GM19467 (cell line): Measurements from ENCODE around the gene GALR1.
"Not testable (repeated sequence)": the region's sequence is repeated elsewhere in the genome, so short reads cannot be mapped to it uniquely, and the experiment has no call there.

Source experiments
- ATAC-seq: cut with Tn5 transposase; IDR thresholded peaks from one replicate; pipeline ENCODE4 v1.9.1; 2021; ENCODE audit warnings: mild to moderate bottlenecking, moderate library complexity; ENCODE audit not compliant: unreplicated experiment

Gene GALR1

GRCh38 chr18:77250501-77250925, 865 bp downstream of the GALR1 start:
- ATAC-seq = no peak

GRCh38 chr18:77250926-77251729, 1.5 kb downstream of the GALR1 start:
- ATAC-seq = no peak

DNA sequence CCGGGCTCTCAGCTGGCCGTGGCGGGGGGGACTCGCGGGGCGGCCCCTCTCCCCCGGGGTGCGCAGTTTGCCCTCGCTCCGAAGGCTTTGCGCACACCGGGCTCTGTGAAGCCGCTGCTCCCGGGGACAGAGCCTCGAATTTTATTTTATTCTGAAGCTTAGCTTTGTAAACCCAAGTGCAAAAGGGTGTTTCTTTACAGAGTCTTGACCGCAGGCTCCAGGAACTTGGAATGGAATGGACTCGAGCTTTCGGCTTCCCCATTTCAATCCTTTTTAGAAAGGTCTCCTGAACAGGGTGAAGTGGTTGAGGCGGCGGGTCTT, 2.0 kb downstream of the GALR1 start:
- ATAC-seq = no peak

- no peak for ATAC-seq
Measured at GRCh38 chr18:77254711-77255405, 5.2 kb downstream of the GALR1 start.

DNA sequence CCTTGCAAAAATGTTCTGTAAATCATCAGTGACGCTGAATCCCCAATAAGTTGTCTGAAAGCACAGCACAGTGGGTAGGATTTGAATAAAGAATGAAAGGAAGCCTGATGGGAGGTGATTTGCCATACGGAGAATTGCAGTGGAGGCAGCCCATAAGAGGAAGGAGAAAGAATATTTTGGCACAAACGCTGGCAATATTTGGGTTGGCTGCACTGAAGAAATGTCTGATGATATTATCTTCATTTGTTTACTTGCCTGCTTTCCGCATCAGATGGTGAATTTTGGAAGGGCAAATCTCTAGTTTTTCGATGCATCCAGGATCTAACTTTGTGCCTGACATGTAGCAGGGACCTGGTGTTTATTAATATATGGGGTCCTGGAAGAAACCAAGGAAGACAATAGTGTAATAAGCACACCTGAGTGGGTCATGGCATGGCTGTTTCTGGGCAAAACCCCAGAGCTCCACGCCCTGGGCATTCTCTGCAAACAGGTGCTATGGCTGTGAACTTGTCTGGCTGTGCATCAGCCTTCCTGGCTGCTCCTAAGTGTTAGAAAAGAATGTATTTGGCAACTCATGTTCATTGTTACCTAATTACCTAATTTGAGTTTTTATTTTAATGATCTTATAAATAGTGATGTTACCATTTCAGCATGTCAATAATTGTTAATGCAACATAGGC, 5.9 kb downstream of the GALR1 start:
- ATAC-seq = no peak

DNA sequence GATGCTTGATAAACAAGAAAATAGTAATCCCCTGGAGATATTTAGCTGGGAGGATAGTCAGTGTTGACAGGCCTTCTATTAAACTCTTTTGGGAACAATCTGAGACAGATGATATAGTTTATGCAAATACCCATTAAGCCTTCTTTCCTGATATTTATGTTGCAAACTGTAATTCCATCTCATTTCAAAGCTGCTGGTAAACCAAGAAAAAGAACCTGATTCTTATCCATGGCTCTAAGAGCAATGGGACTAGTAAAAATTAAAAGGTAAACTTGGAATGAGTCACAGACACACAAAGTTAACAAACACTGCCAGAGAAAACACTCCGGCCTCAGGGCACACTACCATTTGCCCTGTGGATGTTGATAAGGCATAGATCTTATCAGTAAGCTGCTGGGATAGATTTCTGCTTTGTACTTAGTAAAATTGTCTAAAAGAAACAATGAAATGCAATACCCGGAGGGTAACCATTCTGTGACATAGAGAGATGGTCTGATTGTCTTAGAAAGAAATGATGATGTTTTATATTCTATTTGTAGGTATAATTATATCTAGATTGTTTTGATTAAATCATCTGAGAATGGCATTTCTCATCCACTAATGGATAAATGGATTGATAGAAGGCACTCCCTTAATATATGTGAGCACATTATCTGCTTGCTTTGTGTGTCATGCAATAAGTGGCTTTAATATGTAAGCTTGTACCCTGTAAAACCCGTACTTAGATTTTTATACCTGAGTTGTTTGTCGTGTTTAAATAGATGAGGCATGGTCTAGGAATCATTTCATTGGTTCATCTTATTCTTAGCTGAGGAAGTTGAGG, 13.2 kb downstream of the GALR1 start:
- no peak for ATAC-seq

DNA sequence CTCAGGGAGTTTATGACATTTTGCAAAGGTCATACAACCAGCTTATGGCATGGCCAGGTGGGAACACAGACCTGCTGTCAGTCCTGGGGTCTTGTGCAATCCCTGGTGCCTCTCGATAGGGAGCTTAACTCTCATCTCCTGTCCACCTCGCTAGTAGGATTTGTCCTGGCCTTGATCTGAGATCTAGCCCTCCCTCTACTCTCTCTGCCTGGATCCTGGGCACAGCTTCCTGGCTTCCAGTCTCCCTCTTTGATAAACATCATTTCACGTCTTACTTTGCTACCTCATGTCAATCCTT, 13.8 kb downstream of the GALR1 start:
- ATAC-seq = no peak

GRCh38 chr18:77267969-77268368, 18.3 kb downstream of the GALR1 start:
- ATAC-seq = no peak

DNA sequence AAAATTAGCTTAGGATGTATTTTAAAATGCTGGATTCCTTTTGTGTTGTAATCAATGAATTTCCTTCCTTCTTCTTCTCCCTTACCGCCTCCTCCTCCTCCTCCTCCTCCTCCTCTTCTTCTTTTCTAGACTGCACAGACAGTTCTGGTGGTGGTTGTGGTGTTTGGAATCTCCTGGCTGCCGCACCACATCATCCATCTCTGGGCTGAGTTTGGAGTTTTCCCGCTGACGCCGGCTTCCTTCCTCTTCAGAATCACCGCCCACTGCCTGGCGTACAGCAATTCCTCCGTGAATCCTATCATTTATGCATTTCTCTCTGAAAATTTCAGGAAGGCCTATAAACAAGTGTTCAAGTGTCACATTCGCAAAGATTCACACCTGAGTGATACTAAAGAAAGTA, 18.8 kb downstream of the GALR1 start:
- ATAC-seq = no peak

DNA sequence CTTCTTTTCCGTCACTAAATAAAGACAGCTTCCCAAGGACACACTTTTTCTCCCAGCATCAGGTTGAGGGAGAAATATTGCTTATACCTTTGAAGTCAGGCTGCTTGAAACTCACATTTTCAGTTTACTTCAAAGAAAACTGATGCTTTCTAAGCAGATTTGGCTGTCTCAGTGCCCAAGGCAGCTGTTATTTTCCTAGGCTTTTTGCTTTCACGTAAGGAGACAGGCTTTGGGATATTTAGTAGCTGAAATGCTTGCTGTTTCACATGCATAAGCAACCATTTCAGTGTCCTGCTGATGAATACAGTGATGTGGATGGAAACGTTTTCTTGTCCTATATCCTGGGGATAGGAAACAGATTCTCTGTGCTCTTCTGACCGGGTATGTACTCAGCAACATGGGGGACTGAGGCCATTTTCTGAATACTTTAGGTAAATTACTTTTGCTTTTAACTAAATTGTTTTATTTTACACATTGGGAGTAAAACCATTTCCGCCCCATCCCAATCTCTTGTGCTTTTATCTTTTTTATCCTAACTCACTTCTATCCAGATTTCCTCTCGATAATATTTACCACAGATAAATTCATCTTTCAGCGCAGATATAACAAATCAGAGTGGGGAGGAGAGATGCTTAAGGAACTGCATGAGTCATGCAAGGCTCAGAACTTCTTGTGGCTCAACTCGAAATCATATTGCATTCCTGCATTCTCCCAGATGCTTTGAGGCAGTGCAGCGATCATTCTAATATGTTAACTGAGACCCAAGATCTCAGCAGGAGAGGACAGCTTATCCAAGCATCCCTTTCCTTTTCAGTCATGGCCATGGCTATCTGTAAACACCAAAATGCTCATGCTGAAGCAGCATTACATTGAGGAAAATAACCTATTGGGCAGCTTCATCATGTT, 22.2 kb downstream of the GALR1 start:
- ATAC-seq = no peak

DNA sequence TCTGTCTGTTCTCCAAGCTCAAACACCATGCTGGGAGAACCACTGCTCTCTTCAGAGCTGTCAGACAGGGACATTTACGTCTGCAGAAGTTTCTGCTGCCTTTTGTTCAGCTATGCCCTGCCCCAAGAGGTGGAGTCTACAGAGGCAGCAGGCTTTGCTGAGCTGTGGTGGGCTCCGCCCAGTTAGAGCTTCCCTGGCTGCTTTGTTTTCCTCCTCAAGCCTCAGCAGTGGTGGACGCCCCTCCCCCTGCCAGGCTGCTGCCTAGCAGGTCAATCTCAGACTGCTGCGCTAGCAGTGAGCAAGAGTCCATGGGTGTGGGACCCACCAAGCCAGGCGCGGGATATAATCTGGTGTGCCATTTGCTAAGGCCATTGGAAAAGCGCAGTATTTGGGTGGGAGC, 41.2 kb downstream of the GALR1 start:
- not testable (repeated sequence) for ATAC-seq

DNA sequence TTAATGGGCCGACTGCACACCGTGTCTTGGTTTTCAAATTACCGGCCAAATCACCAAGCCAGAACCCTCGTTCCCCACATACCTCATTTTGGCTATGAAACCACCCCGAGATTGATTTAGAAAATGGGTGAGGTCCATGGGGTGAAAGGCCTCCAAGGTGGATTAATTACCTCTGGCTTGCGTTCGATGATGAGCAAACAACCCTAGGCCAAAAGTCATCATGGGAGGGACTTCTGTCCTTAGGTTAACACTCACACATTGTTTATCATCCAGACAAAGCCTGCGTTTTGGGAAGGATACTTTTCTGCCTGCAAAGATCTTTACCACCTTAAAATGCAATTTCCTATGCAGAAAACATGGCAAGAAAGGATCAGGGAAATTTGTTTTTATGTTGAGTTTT, 48.5 kb downstream of the GALR1 start:
- ATAC-seq = no peak

- no peak for ATAC-seq
Measured at GRCh38 chr18:77299706-77300105, 50.1 kb downstream of the GALR1 start.

DNA sequence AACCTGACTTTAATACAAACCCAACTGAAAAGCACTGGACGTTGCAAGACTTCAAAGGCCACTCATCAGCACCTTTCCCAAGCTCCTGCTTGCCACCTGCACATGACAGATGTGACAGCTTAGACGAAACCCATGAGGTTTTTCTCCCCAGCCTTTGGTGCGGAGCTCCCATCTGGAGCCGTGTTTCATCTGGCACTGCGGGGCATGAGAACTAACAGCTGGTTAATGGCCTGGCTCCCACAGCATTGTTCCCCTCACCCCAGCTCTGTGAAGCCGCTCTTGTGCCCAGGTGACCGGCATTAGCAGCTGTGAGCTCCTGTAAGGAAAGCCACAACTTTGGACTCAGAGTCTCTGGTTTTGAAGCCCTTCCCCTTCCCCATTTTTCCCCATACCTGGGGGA, 50.9 kb downstream of the GALR1 start:
- no peak for ATAC-seq

DNA sequence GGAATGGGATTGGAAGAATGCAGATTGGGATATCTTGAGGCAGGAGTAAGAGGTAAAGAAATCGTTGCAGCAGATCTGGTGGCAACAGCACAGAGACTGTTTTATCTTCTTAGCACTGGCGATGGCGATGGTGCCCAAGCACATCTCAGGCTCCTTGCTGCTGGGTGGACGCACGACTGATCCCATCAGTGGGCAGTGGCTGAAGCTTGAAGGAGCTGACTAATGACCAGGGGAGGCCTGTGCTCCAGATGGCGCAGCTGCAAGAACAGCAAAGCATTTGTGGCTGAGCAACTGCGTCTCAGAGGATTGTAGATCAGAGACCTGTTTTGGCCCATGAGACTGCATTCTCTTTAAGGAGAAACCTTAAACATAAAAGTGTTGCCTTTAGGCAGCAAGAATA, 54.6 kb downstream of the GALR1 start:
- no peak for ATAC-seq

- no peak for ATAC-seq
Measured at GRCh38 chr18:77305676-77306075, 56.0 kb downstream of the GALR1 start.

GRCh38 chr18:77308216-77308615, 58.6 kb downstream of the GALR1 start:
- no peak for ATAC-seq

DNA sequence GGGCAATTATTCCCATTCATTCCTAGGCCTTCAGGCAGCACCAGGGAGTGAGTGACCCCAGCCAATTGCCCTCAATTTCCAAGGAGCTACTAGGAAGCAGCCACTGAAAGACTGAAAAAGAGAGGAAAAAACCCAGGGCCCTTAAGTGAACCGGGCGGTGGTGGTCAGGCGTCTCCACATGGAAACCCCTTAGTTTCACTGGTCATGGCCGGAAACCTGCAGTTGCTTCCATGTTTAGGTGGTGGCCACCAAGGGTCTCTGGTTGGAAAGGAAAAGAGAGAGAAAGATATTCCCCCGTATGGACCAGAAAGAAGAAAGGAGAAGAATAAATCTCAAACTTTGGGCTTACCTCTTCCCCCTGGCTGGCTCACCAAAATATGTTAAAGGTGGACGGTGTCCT, 64.9 kb downstream of the GALR1 start:
- ATAC-seq = no peak

DNA sequence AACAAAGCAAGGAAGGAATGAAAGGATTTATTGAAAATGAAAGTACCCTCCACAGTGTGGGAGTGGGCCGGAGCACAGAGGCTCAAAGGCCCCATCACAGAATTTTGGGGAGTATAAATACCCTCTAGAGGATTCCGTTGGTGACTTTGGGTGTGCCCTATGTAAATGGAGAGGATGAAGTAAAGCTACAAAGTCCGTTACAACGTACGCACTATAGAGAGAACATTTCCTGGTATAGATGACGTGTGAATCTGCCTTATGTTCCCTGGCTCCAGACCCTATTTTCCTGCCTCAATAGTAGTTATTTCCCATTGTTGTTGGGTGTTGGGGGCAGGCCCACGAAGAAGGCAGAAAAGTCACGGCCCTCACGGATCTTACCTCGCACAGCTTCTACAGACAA, 65.3 kb downstream of the GALR1 start:
- no peak for ATAC-seq

DNA sequence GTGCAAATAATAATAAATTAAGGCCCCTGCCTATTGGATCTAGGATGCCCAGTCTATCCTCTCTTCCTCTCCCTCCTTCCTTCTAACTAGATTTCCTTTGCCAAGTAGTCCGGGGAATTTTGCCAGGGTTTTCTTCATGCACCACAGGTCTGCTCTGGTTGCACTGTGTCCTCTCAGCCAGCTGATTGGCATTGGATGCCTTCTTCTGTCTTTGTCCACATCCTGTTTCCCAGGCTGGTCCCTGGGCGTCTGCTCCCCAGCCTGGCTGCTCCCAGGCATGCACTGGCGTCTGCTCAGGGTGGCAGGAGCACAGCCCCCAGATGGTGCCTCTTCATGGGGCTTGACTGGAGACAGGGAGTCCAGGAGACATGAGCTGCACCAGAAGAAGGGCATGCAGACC, 66.4 kb downstream of the GALR1 start:
- no peak for ATAC-seq
